ENCODE results near the gene MISP3. TPM values are rescaled to one million over a fixed set of nuclear protein-coding genes. Genes with fewer than 3 reads are reported as not detected.
A peak's percentile ranks its signal among the peaks of the same experiment; 100 is the strongest.

MISP3 gene
- total and polyA plus RNA-seq, 9 of the 15 experiments (the other 6 are each of a cell fraction or from before 2014, with no cell fraction given): 0.25 to 5.6 (median 1.6) TPM

- TF ChIP-seq ZBTB2 (IDR thresholded peaks at IDR 0.05) (no peak), MEF2D (tag; conservative IDR thresholded peaks at IDR 0.05; ENCODE audit: low read depth) (no peak), ZNF740 (CRISPR knock-in tag; IDR thresholded peaks at IDR 0.05) (peak; percentile 76; the same call in 1 of the 2 replicates), ZNF740 (tag; IDR thresholded peaks at IDR 0.05) (0 out of 4 replicates have a peak, but pooled peaks of 1 of the 2 experiments have one; percentile 44), EP300 (IDR thresholded peaks at IDR 0.05; ENCODE audit: low read length) (peak; percentile 9; the same call in 1 of the 2 replicates), CLOCK (CRISPR knock-in tag; IDR thresholded peaks at IDR 0.05; ENCODE audit: borderline replicate concordance) (no peak), TFAP4 (CRISPR knock-in tag; IDR thresholded peaks at IDR 0.05; ENCODE audit: borderline replicate concordance) (no peak), SOX6 (IDR thresholded peaks at IDR 0.05) (0 out of 2 replicates have a peak, but pooled peaks have one; percentile 30), RB1 (IDR thresholded peaks at IDR 0.05; ENCODE audit: low read depth) (peak; percentile 76), MXI1 (IDR thresholded peaks at IDR 0.05; ENCODE audit: low read depth, low read length) (no peak), ARID4B (CRISPR knock-in tag; IDR thresholded peaks at IDR 0.05) (0 out of 2 replicates have a peak, but pooled peaks have one; percentile 32), SP1 (CRISPR knock-in tag; IDR thresholded peaks at IDR 0.05) (no peak), NBN (IDR thresholded peaks at IDR 0.05; ENCODE audit: low read depth) (no peak), FOXK2 (conservative IDR thresholded peaks at IDR 0.05 in 1 of 2, IDR thresholded peaks at IDR 0.05 in 1 of 2; ENCODE audit: low read depth in 2 of 2) (no peak), POLR2A (conservative IDR thresholded peaks at IDR 0.05) (peak; percentile 61), CHD1 (IDR thresholded peaks at IDR 0.05; ENCODE audit: low read length) (peak; percentile 76), ZNF778 (CRISPR knock-in tag; IDR thresholded peaks at IDR 0.05) (no peak)
These were observed 45.8 kb downstream of the MISP3 start (continued) for GRCh38 chr19:14118165-14119051.
